ENCODE data around the gene MEGF11.

DNA sequence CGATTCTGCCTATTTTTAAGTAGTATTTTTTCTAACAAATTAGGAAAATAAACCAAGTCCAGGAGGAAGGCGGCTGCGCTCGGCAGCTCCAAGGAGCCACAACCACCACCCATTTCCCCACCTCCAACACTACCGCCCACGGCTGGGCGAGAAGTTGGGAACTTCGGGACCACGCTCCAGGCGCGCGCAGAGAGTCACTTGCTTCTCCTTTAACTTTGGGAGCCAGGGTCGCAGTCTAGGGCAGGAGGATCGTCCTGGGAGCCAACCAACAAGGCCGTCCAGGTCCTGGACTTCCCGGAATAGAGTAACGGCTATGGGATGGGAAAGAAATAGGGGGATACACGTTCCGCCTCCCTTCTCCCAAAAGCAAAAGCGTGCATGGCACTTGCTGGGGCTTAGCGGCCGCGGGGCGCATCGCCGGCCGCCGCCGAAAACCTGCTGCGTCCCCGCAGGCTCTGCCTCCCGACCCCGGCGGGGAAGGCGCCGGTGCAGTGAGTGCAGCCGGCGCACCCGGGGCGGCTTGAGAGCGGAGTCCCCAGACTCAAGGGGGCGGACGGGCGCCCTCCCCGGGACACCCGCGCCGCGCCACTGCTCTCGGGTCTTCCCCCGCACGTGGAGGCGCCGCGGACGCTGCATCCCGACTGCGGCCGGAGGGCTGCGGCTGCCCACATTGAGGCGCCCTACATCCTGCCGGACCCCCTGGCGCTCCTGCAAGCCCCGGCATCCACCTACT lies 699 bp downstream of the MEGF11 start:
- TF ChIP-seq RARB (CRISPR knock-in tag; IDR thresholded peaks at IDR 0.05): no peak
- no peak for TF ChIP-seq ZNF70 (CRISPR knock-in tag; IDR thresholded peaks at IDR 0.05)
- TF ChIP-seq ISL1 (CRISPR knock-in tag; IDR thresholded peaks at IDR 0.05): no peak
